Heart right ventricle (tissue), 16 donors: ENCODE data around the gene NCOA6. TPM values are rescaled to one million over a fixed set of nuclear protein-coding genes. Genes with fewer than 3 reads are reported as not detected.

Experiments
- ATAC-seq, 8 donors: fragments of 200-7000 bp; cut with Tn5 transposase; one replicate each; pipeline ENCODE4 v1.9.1; 2020; ENCODE audit warnings: mild to moderate bottlenecking in 8 of 8, moderate library complexity in 8 of 8, moderate number of reproducible peaks in 1 of 8
- DNase-seq, 2 donors: peaks; one replicate each; pipeline ENCODE4 v3.0.0-alpha.2; 2020
- H3K27ac ChIP-seq, 10 donors: fragments of 200-600 bp; sonication (generic) in 2 of 10; one replicate each; pipeline versions ENCODE4 v1.5.0 to v1.8.0; 2020 to 2022; ENCODE audit warnings: mild to moderate bottlenecking in 3 of 10
- H3K27me3 ChIP-seq, 7 donors: fragments of 200-600 bp; one replicate each; pipeline ENCODE4 v1.8.0; 2021 to 2022; ENCODE audit warnings: mild to moderate bottlenecking in 2 of 7
- H3K36me3 ChIP-seq, 9 donors: fragments of 200-600 bp; sonication (generic) in 1 of 9; one replicate each; pipeline versions ENCODE4 v1.5.0 to v1.8.0; 2020 to 2022; ENCODE audit warnings: mild to moderate bottlenecking in 2 of 9
- H3K4me1 ChIP-seq, 9 donors: fragments of 200-600 bp; sonication (generic) in 1 of 9; one replicate each; pipeline versions ENCODE4 v1.5.0 to v1.8.0; 2020 to 2022; ENCODE audit warnings: mild to moderate bottlenecking in 4 of 9
- H3K4me3 ChIP-seq, 10 donors: fragments of 200-600 bp; sonication (generic) in 2 of 10; one replicate each; pipeline versions ENCODE4 v1.5.0 to v1.8.0; 2020 to 2022; ENCODE audit warnings: mild to moderate bottlenecking in 7 of 10, moderate library complexity in 2 of 10
- H3K9me3 ChIP-seq, 11 donors: fragments of 200-600 bp in 10 of 11; sonication (generic) in 2 of 11; one replicate each; pipeline versions ENCODE4 v1.5.0 to v1.8.0; 2013 to 2022; ENCODE audit warnings: mild to moderate bottlenecking in 2 of 11, control low read depth in 1 of 11, moderate library complexity in 1 of 11
- WGBS, 2 donors: extraction: QIAGEN DNeasy Blood & Tissue Kit; methylation state at CpG; one replicate each; pipeline ENCODE4 v1.1.7; 2013; ENCODE audit warnings: inconsistent platforms in 1 of 2; 5-methylcytosine and 5-hydroxymethylcytosine counted together
- intact Hi-C, 10 donors: fragments of 100-400 bp; cut with DNase I; formaldehyde crosslinking; loops; one replicate each; pipeline versions ENCODE4 v1.11.1 to v1.14.2; 2022
- polyA plus RNA-seq, 2 donors: library from polyadenylated mRNA; stranded (reverse); fragments of 200-250 nt; gene quantifications; one replicate each; pipeline ENCODE4 v1.2.3, GENCODE V29; 2013
- total RNA-seq, 10 donors: library from RNA; stranded (reverse); fragmentation: NEBNext Ultra II Directional in 3 of 10; extraction: Animal tissue kit (Norgen Biotek cat#: 25700) in 3 of 10; gene quantifications; one replicate each; pipeline versions ENCODE4 v1.2.1 to v1.2.4, GENCODE V29; 2021 to 2023
- TF ChIP-seq, protein P1 (sequence below), 9 donors: fragments of 200-600 bp; sonication (generic) in 2 of 9; IDR thresholded peaks; one replicate each; pipeline versions ENCODE4 v1.5.0 to v1.8.0; 2021 to 2022; ENCODE audit warnings: antibody characterized with exemption in 9 of 9, mild to moderate bottlenecking in 5 of 9, moderate library complexity in 1 of 9
- donor health status: Arrhythmogenic right ventricular cardiomyopathy.
- donor health status: ischemic (EF 13 %, LVEDD 7.1; RV severe dilation, severe dysfunction).
- donor health status: healthy with polysubstance abuse.
- donor health status: DM: no; HTN: yes; CAD: no.
- donor health status: DM: no; HTN: no; CAD: no.
- donor health status: ischemic (EF 25% LVEDD 6.9; RV normal size, moderate dysfunction).
- donor health status: ischemic (EF 25% LVEDD 5.7; RV mildly dilated, moderate dysfunction).
- donor health status: healthy.
- donor health status: DM: yes; HTN: yes; CAD: no.
- donor health status: Ischemic cardiomyopathy.
- donor health status: ischemic (EF 35%, LVEDD 5.7; RV mildly dilated, moderate dysfunction).
- donor health status: nonischemic (EF 11% LVEDD 7.7; RV severe dilation, severe dysfunction).
- donor health status: DM: yes; HTN: yes; CAD: no.
- donor health status: PGD.
- donor health status: ischemic (EF 29% LVEDD 5.4; RV normal size, mild dysfunction).
- donor health status: nonischemic (EF 23%, LVEDD 6.1; RV moderate dilation, normal function).

Gene NCOA6
- total and polyA plus RNA-seq, 12 donors = 11.6 to 37.5 (median 18.0) TPM

- intact Hi-C loops = loop anchor here in 1 of 10 donors (5.0 kb wide), 1 partner anchor 161 kb away; no protein-coding TSS in a partner anchor
- peaks cover 0 to 29% (median 12%) of the 10 kb centered on the region in 9 donors for H3K4me1 ChIP-seq
- 96 to 100% methylated on average over 1 of the region's 1 CpG for WGBS, 2 donors
- ATAC-seq = no peak
- H3K9me3 ChIP-seq = no peaks in the 10 kb centered on the region
- peaks cover 0 to 100% (median 32%) of the 10 kb centered on the region in 9 donors for H3K36me3 ChIP-seq
- TF ChIP-seq, protein P1, sequence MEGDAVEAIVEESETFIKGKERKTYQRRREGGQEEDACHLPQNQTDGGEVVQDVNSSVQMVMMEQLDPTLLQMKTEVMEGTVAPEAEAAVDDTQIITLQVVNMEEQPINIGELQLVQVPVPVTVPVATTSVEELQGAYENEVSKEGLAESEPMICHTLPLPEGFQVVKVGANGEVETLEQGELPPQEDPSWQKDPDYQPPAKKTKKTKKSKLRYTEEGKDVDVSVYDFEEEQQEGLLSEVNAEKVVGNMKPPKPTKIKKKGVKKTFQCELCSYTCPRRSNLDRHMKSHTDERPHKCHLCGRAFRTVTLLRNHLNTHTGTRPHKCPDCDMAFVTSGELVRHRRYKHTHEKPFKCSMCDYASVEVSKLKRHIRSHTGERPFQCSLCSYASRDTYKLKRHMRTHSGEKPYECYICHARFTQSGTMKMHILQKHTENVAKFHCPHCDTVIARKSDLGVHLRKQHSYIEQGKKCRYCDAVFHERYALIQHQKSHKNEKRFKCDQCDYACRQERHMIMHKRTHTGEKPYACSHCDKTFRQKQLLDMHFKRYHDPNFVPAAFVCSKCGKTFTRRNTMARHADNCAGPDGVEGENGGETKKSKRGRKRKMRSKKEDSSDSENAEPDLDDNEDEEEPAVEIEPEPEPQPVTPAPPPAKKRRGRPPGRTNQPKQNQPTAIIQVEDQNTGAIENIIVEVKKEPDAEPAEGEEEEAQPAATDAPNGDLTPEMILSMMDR (IDR thresholded peaks at IDR 0.05) = no peak
- H3K27ac ChIP-seq = no peak overlapping the region
- H3K4me3 ChIP-seq = no peak overlapping the region
- no peak for DNase-seq
- no peaks in the 10 kb centered on the region for H3K27me3 ChIP-seq
These were observed 82.4 kb downstream of the NCOA6 start for GRCh38 chr20:34743039-34743438.

GRCh38 chr20:34736106-34736735 is 89.2 kb downstream of the NCOA6 start:
- Histone ChIP-seq H3K27me3 (no peaks in the 10 kb centered on the region), H3K27ac (peak overlapping the region in 1 of 10 donors; percentile 44), H3K36me3 (peaks cover 0 to 90% (median 22%) of the 10 kb centered on the region in 9 donors), H3K9me3 (no peaks in the 10 kb centered on the region), H3K4me1 (peaks cover 0 to 22% (median 7%) of the 10 kb centered on the region in 9 donors), H3K4me3 (no peak overlapping the region)
- DNase-seq = peak in 1 of 2 donors; percentile 14
- ATAC-seq = peak in 6 of 8 donors; percentile 22 to 70 (median 66)
- TF ChIP-seq, protein P1 (IDR thresholded peaks at IDR 0.05) = no peak
- intact Hi-C loops = no loop called here
- WGBS, 2 donors = 47 to 55% methylated on average over 6 of the region's 6 CpGs

GRCh38 chr20:34732523-34732922 is 92.9 kb downstream of the NCOA6 start:
- Histone ChIP-seq H3K27ac (no peak overlapping the region), H3K27me3 (no peaks in the 10 kb centered on the region), H3K36me3 (peaks cover 0 to 95% (median 17%) of the 10 kb centered on the region in 9 donors), H3K4me3 (no peak overlapping the region), H3K9me3 (no peaks in the 10 kb centered on the region), H3K4me1 (peaks cover 0 to 22% (median 6%) of the 10 kb centered on the region in 9 donors)
- ATAC-seq (peak in 1 of 8 donors; percentile 53), DNase-seq (no peak)
- intact Hi-C loops = no loop called here
- 74 to 77% methylated on average over 1 of the region's 1 CpG for WGBS, 2 donors
- TF ChIP-seq, protein P1 (IDR thresholded peaks at IDR 0.05) = no peak

DNA sequence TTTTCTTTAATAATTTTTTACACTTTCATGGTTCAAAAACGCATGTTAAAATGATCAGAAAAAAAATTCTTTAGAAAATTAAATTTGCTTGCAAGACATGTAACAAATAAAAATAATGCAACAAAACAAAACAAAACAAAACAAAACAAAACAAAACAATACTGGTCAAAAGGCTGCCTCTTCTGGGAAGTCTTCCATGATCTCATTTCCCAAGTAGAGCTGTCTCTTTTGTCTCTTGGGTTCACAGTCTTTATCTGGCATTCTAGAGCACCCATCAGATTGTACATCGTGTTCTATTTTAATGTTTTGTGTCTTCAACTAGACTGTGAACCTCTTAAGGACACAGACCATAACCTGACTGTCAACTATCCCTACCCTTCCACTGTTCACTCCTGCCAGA is 96.0 kb downstream of the NCOA6 start:
- no peak for DNase-seq
- Histone ChIP-seq H3K27me3 (no peaks in the 10 kb centered on the region), H3K27ac (no peak overlapping the region), H3K36me3 (peaks cover 0 to 98% (median 40%) of the 10 kb centered on the region in 9 donors), H3K9me3 (no peaks in the 10 kb centered on the region), H3K4me3 (no peak overlapping the region), H3K4me1 (peaks cover 0 to 18% (median under 1%) of the 10 kb centered on the region in 9 donors)
- no peak for ATAC-seq
- intact Hi-C loops = no loop called here
- 67 to 92% methylated on average over 2 of the region's 2 CpGs for WGBS, 2 donors
- TF ChIP-seq, protein P1 (IDR thresholded peaks at IDR 0.05) = no peak
